ENCODE data around the gene TCP10L.
"Not testable (repeated sequence)": the region's sequence is repeated elsewhere in the genome, so short reads cannot be mapped to it uniquely, and the experiment has no call there.

The TCP10L gene

DNA sequence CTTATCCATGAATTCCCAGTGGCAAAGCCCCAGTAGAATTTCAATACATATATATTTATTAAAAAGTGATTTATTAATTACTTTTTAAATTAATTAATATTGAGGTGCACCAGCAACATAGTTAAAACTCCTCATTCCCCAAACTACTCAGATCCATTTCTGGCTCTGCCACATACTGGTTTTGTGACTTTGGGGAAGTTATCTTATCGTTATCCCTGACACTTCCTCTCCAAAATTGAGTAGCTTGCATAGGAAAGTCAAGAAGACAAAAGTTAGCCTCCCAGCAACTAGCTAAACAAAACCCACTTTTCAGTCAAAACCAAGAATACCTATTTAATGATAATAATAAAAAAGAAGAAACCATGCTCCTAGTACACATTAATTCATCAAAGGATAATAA lies 35.9 kb downstream of the TCP10L start:
- peak; percentile 52 for DNase-seq

DNA sequence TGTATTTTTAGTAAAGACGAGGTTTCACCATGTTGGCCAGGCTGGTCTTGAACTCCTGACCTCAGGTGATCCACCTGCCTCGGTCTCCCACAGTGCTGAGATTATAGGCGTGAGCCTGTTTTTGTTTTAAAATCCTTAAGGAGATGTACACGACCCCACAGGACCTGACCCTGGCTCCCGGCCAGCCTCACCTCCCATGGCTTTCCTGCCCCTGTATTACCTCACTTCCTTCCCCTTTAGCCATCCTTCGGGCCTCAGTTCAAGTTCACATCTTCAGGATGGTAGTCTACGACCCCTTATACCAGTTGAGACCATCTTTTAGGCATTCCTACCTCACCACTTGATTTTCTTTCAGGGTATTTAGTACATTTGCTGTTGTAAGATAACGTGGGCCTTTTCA lies 36.3 kb downstream of the TCP10L start:
- DNase-seq = no peak

DNA sequence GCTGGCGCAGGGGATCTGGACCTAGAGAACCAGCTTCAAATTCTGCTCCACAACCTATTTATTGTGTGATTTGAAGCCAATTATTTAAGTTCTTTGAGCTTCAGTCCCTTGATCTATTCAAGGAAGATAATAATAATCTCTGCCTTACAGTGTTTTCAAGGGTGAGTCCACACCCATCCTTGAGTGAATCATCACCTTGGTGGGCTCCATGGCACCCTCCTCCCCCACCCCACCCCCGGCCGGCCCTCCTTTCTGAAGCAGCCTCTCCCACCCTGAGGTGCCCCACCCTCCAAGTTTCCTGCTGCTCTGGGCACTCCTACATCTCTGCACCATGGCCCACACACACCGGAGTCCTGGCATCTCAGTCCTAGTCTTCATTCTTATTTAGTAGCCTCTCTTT lies 38.3 kb downstream of the TCP10L start:
- DNase-seq = peak; percentile 92

DNA sequence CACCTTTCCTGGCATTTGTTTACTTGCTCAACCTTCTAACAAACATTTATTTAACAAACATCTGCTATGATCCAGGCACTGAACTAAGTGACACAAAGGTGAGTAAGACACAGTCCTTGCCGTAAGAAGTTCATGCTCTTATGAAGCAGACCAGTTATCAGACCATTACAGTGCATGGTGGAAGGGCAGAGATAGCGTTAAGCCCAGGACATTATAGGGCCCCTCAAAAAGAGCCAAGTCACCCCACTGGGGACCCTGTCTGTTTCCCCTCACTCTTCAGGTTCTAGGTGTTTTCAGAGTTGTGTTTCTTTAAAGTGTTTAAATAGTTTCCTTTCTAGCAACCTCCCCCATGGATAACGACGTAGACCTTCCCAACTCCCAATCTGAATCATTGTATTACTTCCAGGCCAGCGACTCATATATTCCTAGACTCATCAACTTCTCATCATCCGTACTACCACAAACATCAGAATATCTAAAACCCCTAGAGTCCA lies 39.3 kb downstream of the TCP10L start:
- DNase-seq = peak; percentile 90

DNA sequence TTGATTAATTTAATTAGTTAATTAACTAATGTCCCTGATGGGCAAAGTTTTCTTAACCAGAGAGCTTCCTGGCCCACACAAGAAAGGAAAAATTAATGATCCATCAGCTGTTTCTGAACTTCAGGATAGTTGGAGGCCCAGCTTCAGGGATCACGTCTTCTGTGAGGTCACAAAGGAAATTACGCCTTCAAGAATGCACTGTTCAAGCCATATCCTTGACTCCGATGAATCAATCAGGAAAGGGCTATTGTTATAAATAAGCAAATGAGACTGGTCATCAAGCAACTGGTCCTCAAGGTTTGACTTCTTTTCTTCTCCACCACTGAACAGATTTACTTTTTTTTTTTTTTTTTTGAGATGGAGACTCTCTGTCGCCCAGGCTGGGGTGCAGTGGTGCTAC lies 40.6 kb downstream of the TCP10L start:
- no peak for DNase-seq

DNA sequence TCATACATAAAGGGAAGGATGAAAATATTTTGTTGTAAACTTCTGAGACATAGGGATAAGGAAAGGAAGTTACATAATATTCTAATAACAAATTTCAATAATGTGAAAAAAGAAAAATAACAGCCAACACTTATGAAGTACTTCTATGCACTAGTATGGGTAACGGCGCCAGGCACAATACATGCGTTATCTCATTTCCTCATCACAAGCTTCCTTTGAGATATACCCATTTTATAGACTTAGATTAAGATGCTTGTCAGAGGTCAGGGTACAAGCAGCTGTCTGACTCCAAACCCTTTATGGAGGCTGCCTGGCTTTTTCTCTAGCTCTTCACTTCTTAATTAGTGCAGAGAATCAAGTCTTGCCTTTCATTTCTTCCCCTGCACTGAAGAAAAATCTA lies 41.3 kb downstream of the TCP10L start:
- peak; percentile 24 for DNase-seq

DNA sequence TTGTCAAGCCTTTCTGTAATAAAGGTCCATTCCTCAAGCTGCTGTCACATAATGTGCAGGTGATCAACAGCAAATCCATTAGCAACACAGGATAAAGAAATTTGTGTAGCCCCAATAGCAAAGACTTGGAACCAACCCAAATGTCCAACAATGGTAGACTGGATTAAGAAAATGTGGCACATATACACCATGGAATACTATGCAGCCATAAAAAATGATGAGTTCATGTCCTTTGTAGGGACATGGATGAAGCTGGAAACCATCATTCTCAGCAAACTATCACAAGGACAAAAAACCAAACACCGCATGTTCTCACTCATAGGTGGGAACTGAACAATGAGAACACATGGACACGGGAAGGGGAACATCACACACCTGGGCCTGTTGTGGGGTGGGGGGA lies 42.3 kb downstream of the TCP10L start:
- DNase-seq = not testable (repeated sequence)

DNA sequence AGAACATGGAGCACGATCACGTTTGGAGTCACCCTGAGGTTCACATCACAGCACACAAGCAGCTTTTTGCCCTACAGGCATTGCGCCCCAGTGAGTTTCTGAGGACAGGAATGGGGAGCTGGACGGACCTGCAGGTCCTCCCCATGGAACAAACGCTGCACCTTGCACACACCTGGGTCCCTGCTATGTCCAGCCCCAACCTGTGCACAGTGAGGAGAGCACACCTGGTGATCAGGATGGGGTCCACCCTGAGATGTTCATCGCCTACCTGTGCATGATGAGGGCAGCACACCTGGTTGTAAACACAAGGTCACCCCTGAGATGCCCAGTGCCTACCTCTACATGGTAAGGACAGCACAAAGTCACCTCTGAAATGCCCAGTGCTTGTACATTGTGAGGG lies 45.9 kb downstream of the TCP10L start:
- no peak for DNase-seq

DNA sequence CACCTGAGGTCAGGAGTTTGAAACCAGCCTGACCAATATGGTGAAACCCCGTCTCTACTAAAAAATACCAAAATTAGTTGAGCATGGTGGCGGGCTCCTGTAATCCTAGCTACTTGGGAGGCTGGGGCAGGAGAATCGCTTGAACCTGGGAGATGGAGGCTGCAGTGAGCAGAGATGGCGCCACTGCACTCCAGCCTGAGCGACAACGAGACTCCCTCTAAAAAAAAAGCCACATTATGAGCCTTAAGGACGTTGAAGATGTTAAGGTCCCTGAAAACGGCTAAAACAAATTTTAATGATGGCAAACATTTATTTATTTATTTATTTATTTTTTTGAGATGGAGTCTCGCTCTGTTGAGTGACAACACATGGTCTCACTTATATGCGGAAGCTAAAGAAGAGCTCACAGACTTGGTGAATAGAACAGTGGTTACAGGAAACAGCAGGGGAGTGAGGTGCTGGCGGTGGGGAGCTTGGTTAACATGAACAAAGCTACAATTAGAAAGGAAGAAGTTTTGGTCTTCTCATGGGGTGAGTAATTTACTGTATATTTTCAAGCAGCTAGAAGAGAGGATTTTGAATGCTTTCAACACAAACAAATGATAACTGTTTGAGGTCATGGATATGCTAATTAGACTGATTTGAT lies 47.1 kb downstream of the TCP10L start:
- no peak for DNase-seq

DNA sequence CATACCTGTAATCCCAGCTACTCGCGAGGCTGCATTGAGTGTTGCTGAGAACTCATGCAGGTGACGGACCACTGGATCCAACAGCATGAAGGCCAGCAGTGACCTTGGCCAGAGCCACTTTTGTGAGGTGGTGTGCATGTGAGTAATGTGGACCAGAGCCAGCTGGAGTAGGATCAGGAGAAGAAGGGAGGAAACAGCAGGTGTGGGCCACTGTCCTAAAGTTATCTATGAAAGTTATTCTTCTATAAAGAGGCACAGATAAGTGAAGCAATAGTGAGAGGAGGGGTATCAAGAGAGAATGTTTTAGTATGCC lies 47.8 kb downstream of the TCP10L start:
- DNase-seq = no peak

DNA sequence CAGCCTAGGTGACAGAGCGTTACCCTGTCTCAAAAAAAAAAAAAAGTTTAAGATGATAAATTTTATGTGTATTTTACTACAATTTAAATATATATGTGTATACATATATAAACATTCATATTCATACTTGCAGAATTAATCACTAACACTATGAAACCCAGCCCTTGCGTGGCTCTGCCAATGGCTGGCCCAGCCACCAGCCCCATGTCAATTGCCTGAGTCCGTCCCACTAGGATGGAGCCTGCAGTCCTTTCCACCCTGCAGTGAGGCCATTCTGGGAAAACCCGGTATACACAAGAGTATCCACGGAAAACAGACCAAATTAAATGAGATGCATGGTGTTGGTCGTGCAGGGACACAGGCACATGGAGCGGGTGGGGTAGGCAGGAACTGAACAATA lies 49.7 kb downstream of the TCP10L start:
- no peak for DNase-seq

DNA sequence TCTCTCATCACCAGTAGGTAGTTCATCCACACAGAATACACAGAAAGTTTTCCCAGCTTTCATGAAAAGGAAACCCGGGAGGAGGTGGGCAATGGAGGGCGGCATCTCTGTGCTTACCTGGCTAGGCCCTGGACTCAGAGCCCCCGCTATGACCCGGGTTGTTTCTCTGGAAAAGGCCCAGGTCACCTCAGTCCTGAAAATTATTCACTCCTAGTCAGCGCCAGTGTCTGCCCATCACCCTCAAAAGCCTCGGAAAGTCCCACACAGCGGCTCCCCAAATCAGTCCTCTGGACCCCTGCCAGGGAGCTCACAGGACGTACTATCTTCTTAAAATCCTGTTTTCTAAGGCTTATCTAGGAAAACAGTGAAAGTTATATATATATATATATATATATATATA lies 51.2 kb downstream of the TCP10L start:
- DNase-seq = peak; percentile 36

DNA sequence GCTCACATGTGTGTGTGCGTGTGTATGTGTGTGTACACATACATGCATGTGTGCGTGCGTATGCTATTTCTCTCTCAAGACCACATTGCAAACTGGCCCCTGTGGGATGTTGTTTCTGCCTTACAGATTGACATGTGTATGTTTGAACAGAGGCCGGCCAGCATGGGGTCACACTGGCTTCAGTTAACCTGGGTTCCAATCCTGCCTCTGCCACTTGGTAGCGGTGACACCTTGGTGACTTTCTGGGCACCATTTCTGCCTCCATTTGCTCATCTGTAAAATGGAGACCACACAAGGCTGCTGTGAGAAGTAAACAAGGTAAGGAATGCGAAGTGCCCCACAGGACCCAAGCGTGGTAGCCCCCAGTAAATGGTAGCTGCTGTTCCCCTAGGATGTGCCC lies 51.7 kb downstream of the TCP10L start:
- DNase-seq = no peak

DNA sequence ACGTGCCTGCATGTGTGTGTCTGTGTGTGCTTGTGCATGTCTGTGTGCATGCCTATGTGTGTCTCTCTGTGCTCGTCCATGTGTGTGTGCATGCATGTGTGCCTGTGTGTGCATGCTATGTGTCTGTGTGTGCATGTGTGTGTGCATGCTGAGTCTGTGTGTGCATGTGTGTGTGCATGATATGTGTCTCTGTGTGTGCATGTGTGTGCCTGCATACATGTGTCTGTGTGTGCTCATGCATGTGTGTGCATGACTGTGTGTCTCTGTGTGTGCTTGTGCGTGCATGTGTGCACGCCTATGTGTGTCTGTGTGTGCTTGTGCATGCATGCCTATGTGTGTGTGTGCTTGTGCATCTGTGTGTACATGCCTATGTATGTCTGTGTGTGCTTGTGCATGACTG lies 52.3 kb downstream of the TCP10L start:
- no peak for DNase-seq

DNA sequence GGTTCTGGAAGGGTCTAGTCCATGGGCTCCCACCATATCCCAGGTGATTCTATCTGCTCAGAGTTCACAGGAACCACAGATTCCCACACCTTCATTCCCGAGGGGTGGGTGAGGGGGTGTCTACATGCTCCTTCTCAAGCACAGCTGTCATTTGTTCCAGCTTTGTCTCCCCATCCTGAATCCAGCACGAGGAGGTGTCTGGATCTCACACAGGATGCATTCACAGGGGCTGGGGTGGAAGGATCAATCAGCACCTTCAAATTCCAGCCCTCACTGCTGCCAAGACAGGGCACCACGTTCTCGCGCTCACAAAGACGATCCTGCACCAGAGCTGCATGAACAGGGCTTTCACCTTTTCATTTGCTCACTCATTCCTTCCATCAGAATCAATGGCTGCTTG lies 52.7 kb downstream of the TCP10L start:
- DNase-seq = no peak

DNA sequence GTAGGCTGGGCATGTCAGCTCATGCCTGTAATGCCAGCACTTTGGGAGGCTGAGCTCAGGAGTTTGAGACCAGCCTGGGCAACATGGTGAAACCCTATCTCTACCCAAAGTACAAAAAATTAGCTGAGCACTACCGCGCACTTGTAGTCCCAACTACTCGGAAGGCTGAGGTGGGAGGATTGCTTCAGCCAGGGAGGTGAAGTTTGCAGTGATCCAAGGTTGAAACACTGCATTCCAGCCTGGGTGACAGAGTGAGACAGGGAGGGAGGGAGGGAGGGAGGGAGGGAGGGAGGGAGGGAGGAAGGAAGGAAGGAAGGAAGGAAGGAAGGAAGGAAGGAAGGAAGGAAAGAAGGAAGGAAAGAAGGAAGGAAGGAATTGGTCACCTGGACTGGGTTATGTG lies 53.8 kb downstream of the TCP10L start:
- DNase-seq = not testable (repeated sequence)

DNA sequence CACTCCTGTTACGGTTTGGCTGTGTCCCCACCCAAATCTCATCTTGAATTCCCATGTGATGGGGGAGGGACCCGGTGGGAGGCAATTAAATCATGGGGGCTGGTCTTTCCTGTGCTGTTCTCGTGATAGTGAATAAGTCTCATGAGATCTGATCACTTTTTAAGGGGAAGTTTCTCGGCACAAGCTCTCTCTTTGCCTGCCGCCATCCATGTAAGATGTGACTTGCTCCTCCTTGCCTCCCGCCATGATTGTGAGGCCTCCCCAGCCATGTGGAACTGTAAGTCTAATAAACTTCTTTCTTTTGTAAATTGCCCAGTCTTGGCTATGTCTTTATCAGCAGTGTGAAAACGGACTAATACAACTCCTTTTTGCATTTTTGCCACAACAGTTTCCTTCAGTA lies 54.5 kb downstream of the TCP10L start:
- DNase-seq = not testable (repeated sequence)

DNA sequence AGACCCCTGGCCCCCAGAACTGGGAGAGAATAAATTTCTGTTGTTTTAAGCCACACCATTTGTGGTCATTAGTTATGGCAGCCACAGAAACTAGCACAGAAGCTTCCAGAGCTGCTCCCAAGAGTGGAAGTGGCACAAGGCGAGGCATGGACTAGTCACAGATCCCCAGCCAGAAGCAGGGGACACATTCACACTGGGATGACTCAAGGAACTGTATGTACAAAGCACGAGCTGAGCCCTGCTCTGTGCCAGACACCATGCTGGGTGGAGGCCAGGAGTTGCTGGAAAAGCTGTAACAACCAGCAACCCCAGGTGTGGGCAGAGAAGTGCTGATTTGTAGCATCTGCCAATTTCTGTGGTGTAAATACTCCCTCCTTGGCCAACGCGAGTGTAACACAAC lies 55.6 kb downstream of the TCP10L start:
- no peak for DNase-seq

DNA sequence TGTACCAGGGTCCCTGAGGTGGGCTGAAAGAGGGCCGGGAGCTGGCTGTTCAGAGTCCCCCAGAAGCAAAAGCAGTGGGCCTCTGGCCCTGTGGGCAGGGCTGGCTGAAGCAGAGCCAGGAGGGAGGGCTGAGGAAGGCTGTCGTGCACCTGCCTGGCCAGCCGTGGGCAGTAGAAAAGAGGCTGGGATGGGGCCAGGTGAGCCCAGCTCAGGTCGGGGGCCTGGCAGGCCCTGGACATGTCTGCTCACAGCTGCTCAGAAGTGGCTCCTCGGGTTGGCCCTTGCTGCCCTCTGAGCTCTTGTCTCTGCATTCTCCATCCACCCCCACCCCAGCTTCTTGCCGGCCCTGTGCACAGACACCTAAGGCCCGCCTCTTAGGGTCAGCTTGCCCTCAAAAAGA lies 60.0 kb downstream of the TCP10L start:
- DNase-seq = no peak

DNA sequence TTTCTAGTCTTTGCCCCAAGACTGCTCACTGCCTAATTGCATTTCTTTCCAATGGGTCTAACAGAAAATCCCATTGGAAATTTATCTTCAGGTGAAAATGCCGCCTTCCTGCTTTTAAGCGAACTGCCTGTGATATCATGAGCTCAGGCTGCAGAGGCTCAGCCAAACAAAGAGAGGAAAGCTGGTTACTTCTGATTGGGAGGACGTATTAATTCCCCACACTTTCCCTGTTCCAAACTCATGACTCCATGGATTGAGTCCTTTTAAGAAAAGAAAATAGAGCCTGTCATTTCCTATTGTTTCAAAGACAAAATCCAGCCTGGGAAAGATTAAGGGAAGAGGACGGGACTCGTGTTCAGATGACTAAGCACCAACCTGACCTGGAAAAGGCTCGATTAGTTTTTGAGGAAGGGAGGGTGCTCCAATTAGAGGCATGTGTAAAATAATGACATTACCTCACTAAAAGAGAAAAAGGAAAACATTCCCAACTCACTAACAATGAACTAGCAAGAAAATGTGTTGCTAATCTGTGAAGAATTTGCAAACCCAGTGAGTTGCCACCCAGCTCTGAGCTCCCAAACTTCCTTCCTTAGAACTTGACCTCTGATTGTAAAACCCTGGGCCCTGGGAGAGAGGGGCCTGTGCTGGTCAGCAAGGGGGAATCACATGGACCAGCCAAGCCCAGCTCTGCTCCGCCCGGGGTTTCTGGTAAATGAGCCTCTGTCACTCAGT lies 61.2 kb downstream of the TCP10L start:
- no peak for DNase-seq
